Measurements from ENCODE around the gene SRSF9. TPM values are rescaled to one million over a fixed set of nuclear protein-coding genes. Genes with fewer than 3 reads are reported as not detected.

The SRSF9 gene
- polyA plus RNA-seq, 1 of the 3 experiments (the other 2 are of a cell fraction): 210 TPM

- Histone ChIP-seq H3K9me3 (no peaks in the 10 kb centered on the region), H3K4me2 (no peak overlapping the region), H3K4me3 (ENCODE audit: low read depth in 2 of 2, low read length in 1 of 2) (no peak overlapping the region), H3K27me3 (ENCODE audit: insufficient read depth) (no peaks in the 10 kb centered on the region; the same call in 1 of the 2 replicates), H3K36me3 (replicated peaks in 1 of 2; ENCODE audit: control insufficient read depth in 1 of 2, insufficient read depth in 2 of 2, low read length in 1 of 2) (no peaks in the 10 kb centered on the region), H3K27ac (ENCODE audit: low read depth in 2 of 2, low read length in 1 of 2) (no peak overlapping the region), H3K4me1 (ENCODE audit: control insufficient read depth in 1 of 2, insufficient read depth in 2 of 2, low read depth in 1 of 2, low read length in 1 of 2) (no peaks in the 10 kb centered on the region), H4K20me1 (ENCODE audit: insufficient read depth) (no peaks in the 10 kb centered on the region), H3K9ac (no peak overlapping the region), H2AFZ (ENCODE audit: low read depth) (no peak overlapping the region), H3K9me2 (no peaks in the 10 kb centered on the region), H3K79me2 (ENCODE audit: insufficient read depth) (no peaks in the 10 kb centered on the region), H3F3A (replicated peaks; ENCODE audit: insufficient read depth) (no peaks in the 10 kb centered on the region)
- no peak for TF ChIP-seq USF2 (IDR thresholded peaks at IDR 0.05; ENCODE audit: borderline replicate concordance, low read depth, low read length)
- no peak for TF ChIP-seq SIN3A (IDR thresholded peaks at IDR 0.05; ENCODE audit: borderline replicate concordance, low read depth, low read length)
- no peak for TF ChIP-seq RCOR1 (IDR thresholded peaks at IDR 0.05; ENCODE audit: low read length)
- TF ChIP-seq JUND (IDR thresholded peaks at IDR 0.05): no peak
- no peak for TF ChIP-seq MEF2A (IDR thresholded peaks at IDR 0.05; ENCODE audit: borderline replicate concordance, low read depth)
- TF ChIP-seq FOXM1 (IDR thresholded peaks at IDR 0.05; ENCODE audit: low read depth): no peak
- no peak for TF ChIP-seq RAD21 (IDR thresholded peaks at IDR 0.05; ENCODE audit: low read length)
- TF ChIP-seq MAX (IDR thresholded peaks at IDR 0.05; ENCODE audit: low read depth): no peak
- TF ChIP-seq TAF1 (IDR thresholded peaks at IDR 0.05; ENCODE audit: borderline replicate concordance, low read depth, low read length): no peak
- ChIA-PET CTCF (interaction anchor here (2.6 to 8.6 kb wide), 2 partner anchors 8 to 19 kb away, joined by 5 to 61 read pairs; no protein-coding TSS in a partner anchor), POLR2A (no interaction called here)
- no peak for DNase-seq
- WGBS (ENCODE audit: low lambda C conversion rate): 84% methylated on average over 4 of the region's 4 CpGs
Measured at GRCh38 chr12:120421701-120422100, 47.8 kb downstream of the SRSF9 start.

- no peak overlapping the region for H2AFZ ChIP-seq (ENCODE audit: low read depth)
- POLR2A ChIA-PET: no interaction called here
Measured at GRCh38 chr12:120417917-120418580, 51.5 kb downstream of the SRSF9 start.

More at GRCh38 chr12:120417917-120418580, 51.5 kb downstream of the SRSF9 start:
- no peak for DNase-seq
- Histone ChIP-seq H3K4me3 (ENCODE audit: low read depth in 2 of 2, low read length in 1 of 2) (no peak overlapping the region), H3K9ac (no peak overlapping the region), H4K20me1 (ENCODE audit: insufficient read depth) (no peaks in the 10 kb centered on the region), H3K27ac (ENCODE audit: low read depth in 2 of 2, low read length in 1 of 2) (no peak overlapping the region), H3K4me2 (no peak overlapping the region), H3K27me3 (ENCODE audit: insufficient read depth) (no peaks in the 10 kb centered on the region; the same call in 1 of the 2 replicates), H3K36me3 (replicated peaks in 1 of 2; ENCODE audit: control insufficient read depth in 1 of 2, insufficient read depth in 2 of 2, low read length in 1 of 2) (no peaks in the 10 kb centered on the region), H3K79me2 (ENCODE audit: insufficient read depth) (no peaks in the 10 kb centered on the region), H3K9me3 (no peaks in the 10 kb centered on the region), H3F3A (replicated peaks; ENCODE audit: insufficient read depth) (no peaks in the 10 kb centered on the region), H3K4me1 (ENCODE audit: control insufficient read depth in 1 of 2, insufficient read depth in 2 of 2, low read depth in 1 of 2, low read length in 1 of 2) (no peaks in the 10 kb centered on the region), H3K9me2 (no peaks in the 10 kb centered on the region)
- TF ChIP-seq RCOR1 (IDR thresholded peaks at IDR 0.05; ENCODE audit: low read length) (no peak), RFX5 (IDR thresholded peaks at IDR 0.05; ENCODE audit: low read length) (no peak), NRF1 (IDR thresholded peaks at IDR 0.05; ENCODE audit: low read depth, low read length) (no peak), IRF3 (IDR thresholded peaks at IDR 0.05; ENCODE audit: low read depth, low read length) (no peak), GABPA (IDR thresholded peaks at IDR 0.05; ENCODE audit: low read depth) (no peak), YY1 (IDR thresholded peaks at IDR 0.05; ENCODE audit: low read depth) (no peak), POLR2AphosphoS5 (IDR thresholded peaks at IDR 0.05; ENCODE audit: low read depth, low read length) (no peak), TAF1 (IDR thresholded peaks at IDR 0.05; ENCODE audit: borderline replicate concordance, low read depth, low read length) (no peak), FOXJ3 (CRISPR knock-in tag; IDR thresholded peaks at IDR 0.05) (no peak), FOXM1 (IDR thresholded peaks at IDR 0.05; ENCODE audit: low read depth) (no peak), ELF1 (IDR thresholded peaks at IDR 0.05) (no peak), MXI1 (IDR thresholded peaks at IDR 0.05; ENCODE audit: low read depth, low read length) (no peak), JUND (IDR thresholded peaks at IDR 0.05) (no peak), EZH2phosphoT487 (IDR thresholded peaks at IDR 0.05; ENCODE audit: borderline replicate concordance, low read depth) (no peak), SMC3 (IDR thresholded peaks at IDR 0.05; ENCODE audit: low read depth, low read length) (no peak)
- CTCF ChIA-PET: interaction anchor here (0.9 to 8.6 kb wide), 4 partner anchors 12 to 64 kb away, joined by 3 to 61 read pairs (median 3); no protein-coding TSS in a partner anchor
- WGBS (ENCODE audit: low lambda C conversion rate): 92% methylated on average over 4 of the region's 4 CpGs
